NCI-H82 treated with DMSO at 0.1 percent for 48 hours (cell line): ENCODE data around the gene ATP8A1.
"Not testable (repeated sequence)": the region's sequence is repeated elsewhere in the genome, so short reads cannot be mapped to it uniquely, and the experiment has no call there.

Source experiments
- DNase-seq: peaks from one replicate; lab custom pipeline; 2025; ENCODE audit not compliant: unreplicated experiment; lab: John Stamatoyannopoulos, UW

Gene ATP8A1

GRCh38 chr4:42474406-42474805 is 182.5 kb downstream of the ATP8A1 start:
- DNase-seq, result no peak

GRCh38 chr4:42473071-42473684 is 183.7 kb downstream of the ATP8A1 start:
- no peak for DNase-seq

GRCh38 chr4:42471896-42472295 is 185.0 kb downstream of the ATP8A1 start:
- DNase-seq, result no peak

DNA sequence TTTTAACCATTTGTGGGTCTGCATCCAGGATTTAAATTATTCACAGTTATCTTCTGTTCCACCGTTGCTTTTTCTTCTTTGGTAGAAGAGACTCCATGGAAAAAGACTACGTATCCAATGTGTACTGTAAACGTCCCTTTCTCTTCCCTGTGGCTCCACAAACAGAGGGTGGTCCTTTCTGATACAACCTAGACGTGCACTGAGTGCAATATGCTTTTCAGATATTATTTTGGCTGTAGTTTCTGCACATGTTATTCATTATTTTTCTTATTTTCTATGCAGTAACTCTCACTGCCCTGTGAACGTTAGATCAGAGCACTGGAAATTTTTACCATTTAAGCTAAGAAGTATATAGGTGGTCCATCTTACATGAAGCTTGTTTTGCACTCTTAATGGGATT is 186.9 kb downstream of the ATP8A1 start:
- no peak for DNase-seq

- DNase-seq, result not testable (repeated sequence)
Observed at GRCh38 chr4:42467777-42468176, 189.1 kb downstream of the ATP8A1 start.

DNA sequence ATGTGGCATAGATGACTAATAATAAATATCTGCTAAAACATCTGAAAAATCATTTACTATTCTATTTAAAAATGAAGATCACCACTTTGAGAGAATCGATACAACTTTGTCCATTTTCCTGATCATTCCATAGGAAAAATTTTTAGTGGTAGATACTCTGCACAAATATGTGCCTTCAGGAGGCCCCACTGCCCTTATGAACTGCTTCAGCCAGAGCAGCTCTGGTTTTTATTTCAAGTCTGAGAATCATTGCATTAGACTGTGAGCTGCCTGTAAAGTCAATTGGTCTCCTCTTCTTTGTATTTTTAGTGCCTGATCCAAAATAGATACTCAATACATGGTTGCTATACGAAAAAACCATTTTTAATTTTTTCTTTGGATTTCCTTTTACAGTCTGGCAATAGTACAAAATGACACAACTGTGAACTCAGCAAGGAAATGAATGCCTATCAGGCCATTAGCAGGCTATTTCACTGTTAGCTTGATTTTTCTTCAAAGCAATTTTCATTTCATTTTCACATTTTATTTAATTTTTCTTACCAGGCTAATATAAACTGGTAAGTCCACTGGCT is 190.5 kb downstream of the ATP8A1 start:
- DNase-seq, result no peak

DNA sequence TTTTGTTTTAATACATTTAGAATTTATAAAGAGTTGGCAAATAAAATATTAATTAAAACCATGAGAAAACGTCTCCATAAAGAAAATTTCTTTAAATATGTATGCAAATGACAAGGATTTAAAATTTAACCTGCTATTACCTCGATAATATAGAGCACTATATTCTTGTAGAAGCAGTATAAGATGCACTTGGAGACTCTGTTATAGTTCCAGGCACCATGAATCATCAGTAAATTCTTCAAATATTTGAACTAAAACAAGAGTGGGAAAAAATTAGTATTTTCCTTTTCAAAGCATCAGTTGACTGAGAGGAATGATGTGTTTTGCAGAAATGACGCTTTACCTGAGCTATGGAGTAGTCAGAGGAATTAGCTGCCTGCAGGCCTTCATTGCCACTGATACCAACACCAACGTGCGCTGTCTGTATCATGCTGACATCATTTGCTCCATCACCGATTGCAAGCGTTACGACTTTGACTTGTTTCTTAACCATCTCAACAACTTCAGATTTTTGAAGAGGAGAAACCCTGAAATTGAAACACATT is 192.3 kb downstream of the ATP8A1 start:
- DNase-seq, result no peak

- not testable (repeated sequence) for DNase-seq
Observed at GRCh38 chr4:42461216-42461615, 195.7 kb downstream of the ATP8A1 start.

GRCh38 chr4:42460043-42460442 is 196.9 kb downstream of the ATP8A1 start:
- no peak for DNase-seq

DNA sequence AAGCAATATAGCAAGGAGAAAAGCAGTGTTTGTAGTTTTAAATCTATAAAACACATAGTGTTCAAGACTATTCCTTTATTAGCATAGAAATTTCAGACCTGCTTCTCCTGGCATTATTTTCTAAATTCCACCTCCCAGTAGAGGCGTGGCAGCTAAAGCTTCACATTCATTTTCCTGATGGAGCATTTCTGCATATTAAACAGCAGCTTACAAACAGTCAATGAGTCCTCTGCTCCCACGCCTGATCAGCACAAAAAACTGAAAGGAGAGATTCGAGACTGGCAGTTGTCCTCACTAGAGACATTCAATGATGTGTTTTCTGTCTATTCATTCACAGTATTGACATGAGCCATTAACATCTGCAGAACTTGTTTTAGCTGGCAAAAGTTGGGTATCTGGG is 198.2 kb downstream of the ATP8A1 start:
- DNase-seq, result no peak

GRCh38 chr4:42454755-42455420 is 202.0 kb downstream of the ATP8A1 start:
- no peak for DNase-seq

DNA sequence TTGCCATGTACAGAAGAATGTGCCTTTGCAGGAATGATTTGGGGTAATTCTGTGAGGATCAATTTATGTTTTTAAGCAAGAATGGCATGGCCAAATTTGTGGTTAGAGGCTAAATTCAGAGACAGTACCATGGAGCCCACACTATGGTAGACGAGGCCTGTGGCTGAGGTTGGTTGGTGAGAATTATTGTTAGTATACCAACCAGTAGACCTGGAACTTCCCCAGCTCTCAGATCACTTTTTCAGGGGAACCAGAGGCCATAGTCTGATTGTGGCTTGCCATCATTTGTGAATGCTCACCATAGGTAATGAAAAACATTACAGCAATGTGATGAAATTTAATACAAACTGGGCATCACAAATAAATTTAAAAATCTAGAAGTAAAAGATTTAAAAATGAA is 203.3 kb downstream of the ATP8A1 start:
- DNase-seq, result no peak

GRCh38 chr4:42452823-42453222 is 204.1 kb downstream of the ATP8A1 start:
- DNase-seq, result no peak

DNA sequence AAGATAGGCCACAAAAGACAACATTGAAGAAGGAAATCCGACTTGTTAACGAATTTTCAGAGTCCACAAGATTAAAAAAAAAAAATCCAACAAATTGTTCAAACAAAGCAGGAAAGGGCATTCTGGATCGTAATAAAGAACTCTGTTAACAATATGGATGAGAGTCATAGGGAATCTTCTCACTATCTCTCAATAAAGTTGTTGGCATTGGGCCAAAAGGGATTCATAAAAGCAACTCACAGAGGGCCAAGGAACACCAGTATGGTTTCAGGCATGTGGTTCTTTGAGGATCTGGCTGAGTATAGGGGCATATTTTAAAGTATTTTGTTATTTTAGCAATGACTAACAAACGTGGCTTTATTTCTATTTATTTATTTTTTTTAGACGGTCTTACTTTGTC is 210.1 kb downstream of the ATP8A1 start:
- no peak for DNase-seq

DNA sequence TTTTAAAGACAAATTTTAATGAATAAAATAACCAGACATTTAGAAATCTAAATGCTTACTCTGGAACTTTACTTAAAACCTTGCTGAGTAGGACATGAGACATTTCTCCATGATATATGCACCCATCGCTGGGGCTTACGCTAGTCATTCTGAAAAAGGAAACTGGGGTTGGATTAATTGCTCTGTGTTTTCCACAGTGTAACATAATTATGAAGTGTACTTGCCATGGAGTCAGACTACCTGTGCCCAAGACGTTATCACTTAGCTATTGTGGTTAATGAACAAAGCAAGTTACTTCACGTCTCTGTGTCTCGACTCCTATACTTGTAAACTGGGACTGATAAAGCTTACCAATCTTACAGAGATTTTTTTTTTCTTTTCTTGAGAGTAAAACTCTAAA is 211.9 kb downstream of the ATP8A1 start:
- DNase-seq, result no peak

GRCh38 chr4:42442601-42443000 is 214.3 kb downstream of the ATP8A1 start:
- no peak for DNase-seq

DNA sequence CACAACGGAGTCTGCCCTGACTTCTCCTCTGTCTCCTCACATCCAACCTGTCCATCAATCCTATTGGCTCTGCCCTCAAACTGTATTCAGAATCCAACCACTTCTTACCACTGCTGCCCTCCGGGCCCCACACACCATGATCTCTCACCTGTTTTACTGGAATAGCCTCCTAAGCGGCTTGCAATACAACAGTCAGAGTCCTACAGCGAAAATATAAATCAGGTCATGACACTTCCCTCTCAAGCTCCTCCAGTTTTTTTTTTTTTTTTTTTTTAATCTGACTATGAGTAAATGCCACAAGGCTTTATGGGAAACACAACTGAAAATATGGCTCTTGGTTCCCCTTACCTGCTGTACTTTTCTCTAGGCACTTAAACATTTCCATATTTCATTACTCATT is 216.8 kb downstream of the ATP8A1 start:
- DNase-seq, result no peak

- DNase-seq, result no peak
Observed at GRCh38 chr4:42436928-42437565, 219.9 kb downstream of the ATP8A1 start.

GRCh38 chr4:42428036-42428435 is 228.9 kb downstream of the ATP8A1 start:
- no peak for DNase-seq

DNA sequence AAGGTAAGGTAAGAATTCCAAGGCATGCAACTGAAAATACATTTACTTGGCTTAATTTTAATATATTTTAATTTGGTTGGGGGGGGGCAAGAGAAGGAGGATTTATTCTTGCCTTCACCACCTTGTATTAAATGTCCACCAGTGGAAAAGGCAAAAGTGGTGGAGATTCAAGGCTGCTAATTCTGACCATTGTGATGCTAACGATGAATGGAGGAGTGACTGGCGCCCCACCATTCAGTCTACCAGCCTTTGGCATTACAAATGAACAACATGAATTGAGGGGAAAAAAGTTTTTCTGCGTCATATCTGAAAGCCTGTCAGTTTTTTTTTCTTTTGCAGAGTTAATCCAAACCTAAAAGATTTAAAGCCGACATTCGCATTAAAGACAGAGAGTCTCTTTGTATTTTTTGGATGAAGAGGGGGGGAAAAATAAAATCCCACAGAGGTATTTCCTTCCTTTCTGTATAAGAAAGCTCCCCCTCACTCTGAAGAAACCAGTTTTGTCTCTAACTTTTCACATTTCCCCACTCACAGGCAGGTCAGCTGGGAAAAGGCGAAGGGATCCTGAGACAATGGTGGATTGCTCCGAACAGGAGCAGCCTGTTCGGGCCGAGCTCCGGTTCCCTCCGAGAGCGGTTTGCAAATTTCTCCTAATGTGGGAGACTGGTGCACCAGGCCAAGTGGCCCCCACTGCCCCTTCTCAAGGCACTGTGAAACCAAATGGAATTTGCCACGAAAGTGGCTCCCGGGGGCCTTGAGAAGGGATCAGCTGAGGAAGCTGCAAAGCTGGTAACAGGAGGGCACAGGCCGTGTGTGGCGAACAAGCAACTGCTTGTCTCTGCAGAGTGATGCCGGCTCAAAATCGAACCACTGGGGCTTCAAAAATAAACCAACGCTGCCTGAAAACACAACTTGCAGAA is 231.5 kb downstream of the ATP8A1 start:
- DNase-seq, result no peak

GRCh38 chr4:42420140-42420539 is 236.8 kb downstream of the ATP8A1 start:
- DNase-seq, result no peak
